Duodenal mucosa (tissue), 2 donors: Measurements from ENCODE around the gene EMILIN3.

ENCODE experiments used
- H3K27ac ChIP-seq: one replicate; pipeline ENCODE4 v1.7.0; 2013; ENCODE audit warnings: low read depth, low read length
- H3K27me3 ChIP-seq, 2 donors: one replicate each; pipeline ENCODE4 v1.7.0; 2013; ENCODE audit warnings: low read length in 2 of 2, control low read depth in 1 of 2; ENCODE audit not compliant: insufficient read depth in 2 of 2, control insufficient read depth in 1 of 2
- H3K36me3 ChIP-seq, 2 donors: one replicate each; pipeline ENCODE4 v1.7.0; 2013; ENCODE audit warnings: low read length in 2 of 2, control low read depth in 1 of 2; ENCODE audit not compliant: insufficient read depth in 2 of 2, control insufficient read depth in 1 of 2
- H3K4me1 ChIP-seq, 2 donors: one replicate each; pipeline ENCODE4 v1.7.0; 2013; ENCODE audit warnings: low read length in 2 of 2, control low read depth in 1 of 2; ENCODE audit not compliant: insufficient read depth in 2 of 2, control insufficient read depth in 1 of 2
- H3K4me3 ChIP-seq, 2 donors: one replicate each; pipeline ENCODE4 v1.7.0; 2013; ENCODE audit warnings: low read length in 2 of 2, low read depth in 1 of 2
- H3K9ac ChIP-seq, 2 donors: one replicate each; pipeline ENCODE4 v1.7.0; 2013; ENCODE audit warnings: low read length in 2 of 2, low read depth in 1 of 2
- H3K9me3 ChIP-seq, 2 donors: one replicate each; pipeline ENCODE4 v1.7.0; 2013; ENCODE audit warnings: low read length in 2 of 2, control low read depth in 1 of 2; ENCODE audit not compliant: control insufficient read depth in 1 of 2

Gene EMILIN3

GRCh38 chr20:41336711-41337492, 29.7 kb downstream of the EMILIN3 start:
- H3K27me3 ChIP-seq: no peaks in the 10 kb centered on the region
- H3K9ac ChIP-seq: no peak overlapping the region
- H3K4me1 ChIP-seq: peaks cover 11 to 14% of the 10 kb centered on the region in 2 donors
- no peaks in the 10 kb centered on the region for H3K36me3 ChIP-seq
- no peaks in the 10 kb centered on the region for H3K9me3 ChIP-seq
- H3K4me3 ChIP-seq: no peak overlapping the region
- H3K27ac ChIP-seq: no peak overlapping the region

- Histone ChIP-seq H3K27ac (no peak overlapping the region), H3K4me3 (no peak overlapping the region), H3K9me3 (no peaks in the 10 kb centered on the region), H3K36me3 (no peaks in the 10 kb centered on the region), H3K4me1 (peaks cover 3 to 5% of the 10 kb centered on the region in 2 donors), H3K27me3 (no peaks in the 10 kb centered on the region), H3K9ac (no peak overlapping the region)
These were observed 31.0 kb downstream of the EMILIN3 start for GRCh38 chr20:41335591-41335990.

DNA sequence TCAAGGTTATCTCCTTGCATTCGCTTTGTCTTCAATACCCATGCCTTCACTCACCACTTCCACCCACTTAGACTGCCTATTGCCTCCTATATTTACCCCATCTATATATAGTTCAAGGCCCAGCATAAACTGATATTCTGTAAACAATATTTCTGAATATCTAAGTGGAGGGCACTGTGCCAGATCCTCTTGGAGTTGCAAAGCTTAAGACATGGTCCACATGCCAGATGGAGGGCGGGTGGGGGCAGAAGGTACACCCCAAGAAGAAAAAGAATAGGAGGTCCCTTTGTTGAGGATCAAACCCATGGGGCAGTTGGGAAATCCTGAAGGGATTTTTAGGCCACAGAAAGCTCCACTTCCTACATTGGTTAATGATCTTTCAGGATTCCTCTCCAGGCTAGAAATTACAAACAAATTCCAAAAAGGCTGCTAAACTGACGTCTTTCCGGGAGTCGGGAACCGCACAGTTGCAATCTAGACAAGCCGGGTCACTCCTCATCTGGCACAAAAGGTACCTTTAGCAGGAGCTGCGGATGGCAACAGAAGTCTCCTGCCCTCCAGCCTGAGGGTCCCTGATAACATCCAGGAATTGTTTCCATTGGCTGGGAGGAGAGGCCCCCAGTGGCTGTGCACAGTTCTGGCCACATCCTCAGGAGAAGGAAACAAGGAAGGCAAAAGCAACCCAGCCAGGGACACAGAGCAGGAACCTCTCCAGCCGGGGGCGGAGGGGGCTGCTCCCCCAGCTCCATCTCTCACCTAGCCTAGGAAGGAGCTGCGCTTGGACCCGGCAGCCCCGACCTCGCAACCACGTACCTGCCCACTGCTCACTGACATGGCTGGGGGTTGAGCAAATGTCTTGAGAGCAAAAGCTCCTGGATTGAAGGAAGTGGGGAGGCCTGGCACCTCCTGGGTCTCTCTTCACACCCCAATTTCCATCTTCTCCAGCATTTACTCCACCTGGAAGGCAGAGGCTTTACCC, 31.9 kb downstream of the EMILIN3 start:
- Histone ChIP-seq H3K9ac (no peak overlapping the region), H3K36me3 (no peaks in the 10 kb centered on the region), H3K27me3 (no peaks in the 10 kb centered on the region), H3K9me3 (no peaks in the 10 kb centered on the region), H3K4me3 (no peak overlapping the region), H3K4me1 (peaks cover 2 to 4% of the 10 kb centered on the region in 2 donors), H3K27ac (peak overlapping the region; percentile 56)

GRCh38 chr20:41334036-41334435, 32.6 kb downstream of the EMILIN3 start:
- Histone ChIP-seq H3K27ac (no peak overlapping the region), H3K4me3 (no peak overlapping the region), H3K9ac (no peak overlapping the region), H3K36me3 (no peaks in the 10 kb centered on the region), H3K4me1 (peaks cover 3 to 8% of the 10 kb centered on the region in 2 donors), H3K27me3 (no peaks in the 10 kb centered on the region), H3K9me3 (no peaks in the 10 kb centered on the region)

- Histone ChIP-seq H3K36me3 (no peaks in the 10 kb centered on the region), H3K4me1 (peaks cover 6 to 8% of the 10 kb centered on the region in 2 donors), H3K4me3 (no peak overlapping the region), H3K9me3 (no peaks in the 10 kb centered on the region), H3K9ac (no peak overlapping the region), H3K27me3 (no peaks in the 10 kb centered on the region), H3K27ac (no peak overlapping the region)
These were observed 34.9 kb downstream of the EMILIN3 start for GRCh38 chr20:41331731-41332130.

GRCh38 chr20:41330941-41331340, 35.7 kb downstream of the EMILIN3 start:
- H3K9ac ChIP-seq: no peak overlapping the region
- no peaks in the 10 kb centered on the region for H3K9me3 ChIP-seq
- H3K27me3 ChIP-seq: no peaks in the 10 kb centered on the region
- H3K4me3 ChIP-seq: no peak overlapping the region
- no peak overlapping the region for H3K27ac ChIP-seq
- H3K4me1 ChIP-seq: peaks cover 6 to 8% of the 10 kb centered on the region in 2 donors
- no peaks in the 10 kb centered on the region for H3K36me3 ChIP-seq

GRCh38 chr20:41330343-41330720, 36.3 kb downstream of the EMILIN3 start:
- Histone ChIP-seq H3K36me3 (no peaks in the 10 kb centered on the region), H3K4me3 (no peak overlapping the region), H3K9me3 (no peaks in the 10 kb centered on the region), H3K27me3 (no peaks in the 10 kb centered on the region), H3K27ac (no peak overlapping the region), H3K9ac (no peak overlapping the region), H3K4me1 (peaks cover 6 to 8% of the 10 kb centered on the region in 2 donors)

- H3K36me3 ChIP-seq: no peaks in the 10 kb centered on the region
- no peak overlapping the region for H3K9ac ChIP-seq
- H3K27ac ChIP-seq: peak overlapping the region; percentile 4
- H3K4me1 ChIP-seq: peaks cover 6 to 8% of the 10 kb centered on the region in 2 donors
- no peaks in the 10 kb centered on the region for H3K27me3 ChIP-seq
- H3K9me3 ChIP-seq: no peaks in the 10 kb centered on the region
- peak overlapping the region in 1 of 2 donors; percentile 18 for H3K4me3 ChIP-seq
These were observed 36.9 kb downstream of the EMILIN3 start for GRCh38 chr20:41329435-41330342.

DNA sequence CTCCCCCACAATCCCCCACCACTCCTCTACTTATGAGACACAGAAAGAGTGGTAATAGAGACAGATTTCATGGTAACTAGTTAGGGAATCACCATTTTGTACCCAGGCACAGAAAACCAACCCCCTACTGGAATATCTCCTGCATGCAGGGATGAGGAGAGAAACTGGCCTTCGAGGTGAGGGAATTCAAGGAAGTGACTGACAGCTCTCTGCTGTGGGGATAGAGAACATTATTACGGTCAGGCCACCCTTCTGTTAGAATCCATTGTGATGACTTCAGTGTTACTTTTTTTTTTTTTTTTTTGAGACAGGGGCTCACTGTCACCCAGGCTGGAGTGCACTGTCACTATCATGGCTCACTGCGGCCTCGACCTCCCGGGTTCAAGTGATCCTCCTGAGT, 39.4 kb downstream of the EMILIN3 start:
- H3K4me3 ChIP-seq: no peak overlapping the region
- H3K27me3 ChIP-seq: no peaks in the 10 kb centered on the region
- no peaks in the 10 kb centered on the region for H3K9me3 ChIP-seq
- H3K36me3 ChIP-seq: no peaks in the 10 kb centered on the region
- H3K4me1 ChIP-seq: peaks cover 6 to 8% of the 10 kb centered on the region in 2 donors
- H3K27ac ChIP-seq: no peak overlapping the region
- H3K9ac ChIP-seq: no peak overlapping the region
